GM18951 (cell line): ENCODE results near the gene APPL1.
A peak's percentile ranks its signal among the peaks of the same experiment; 100 is the strongest.

ENCODE experiments used
- POLR2A ChIP-seq: IDR thresholded peaks from 4 replicates; pipeline ENCODE4 v1.6.1; 2011; ENCODE audit warnings: mild to moderate bottlenecking; ENCODE audit not compliant: insufficient read length, insufficient read depth; ENCODE audit errors: extremely low read depth
- in situ Hi-C: fragments of 300-500 bp; cut with MboI; formaldehyde crosslinking; loops from one replicate; pipeline ENCODE4 v1.12.0; 2022; ENCODE audit warnings: low sequenced_read_pairs, mixed read lengths, inconsistent platforms; ENCODE audit not compliant: unreplicated experiment

Gene APPL1

GRCh38 chr3:57227204-57227929 is at the start of gene APPL1:
Gene APPL1 (plus strand): TSS chr3:57227729. CDS start chr3:57227884, 155 bp downstream.
- in situ Hi-C loops = no loop called here
- TF ChIP-seq POLR2A = peak; percentile 92

DNA sequence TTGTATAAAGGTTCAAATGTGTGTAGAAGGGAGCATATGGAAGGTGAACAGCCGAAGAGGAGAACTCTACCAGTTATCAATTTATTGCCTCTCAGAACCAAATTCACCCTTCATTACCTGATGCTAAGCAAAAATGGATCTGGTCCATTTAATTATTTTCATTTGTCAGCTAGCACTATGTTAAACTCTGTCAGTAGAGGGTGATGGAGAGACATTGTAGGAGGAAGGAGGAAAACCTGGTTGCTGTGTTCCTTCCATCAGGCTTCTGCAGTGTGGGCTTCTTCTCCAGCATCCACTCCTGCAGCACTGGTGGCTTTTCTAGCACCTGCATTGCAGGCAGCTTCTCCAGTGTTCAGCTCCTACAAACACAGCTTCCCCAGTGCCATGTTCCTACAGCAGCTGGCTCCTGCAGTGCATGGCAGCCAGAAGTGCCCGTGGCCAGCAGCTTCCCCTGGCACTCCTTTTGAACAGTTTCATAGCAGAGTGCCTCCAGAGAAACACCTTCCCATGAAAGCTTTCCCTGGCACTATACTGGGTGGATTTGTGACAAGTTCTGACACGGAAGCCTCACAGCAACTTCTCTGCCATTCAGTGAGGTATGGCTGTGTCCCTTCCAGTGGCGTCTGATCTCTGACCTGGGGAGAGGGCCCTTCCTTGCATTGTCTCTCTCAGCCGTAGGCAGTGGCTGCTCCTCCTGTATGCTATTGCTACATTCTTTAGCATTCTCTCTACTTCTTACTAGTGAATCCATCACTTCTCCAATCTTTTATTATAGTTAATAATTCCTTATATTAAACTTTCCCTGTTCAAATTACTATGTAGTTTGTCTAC is 47.7 kb upstream of the APPL1 start:
- TF ChIP-seq POLR2A = no peak
- in situ Hi-C loops = no loop called here

- in situ Hi-C loops = no loop called here
- no peak for TF ChIP-seq POLR2A
Measured at GRCh38 chr3:57184526-57184925, 43.0 kb upstream of the APPL1 start.

- in situ Hi-C loops = no loop called here
- TF ChIP-seq POLR2A = no peak
Measured at GRCh38 chr3:57192028-57192427, 35.5 kb upstream of the APPL1 start.

DNA sequence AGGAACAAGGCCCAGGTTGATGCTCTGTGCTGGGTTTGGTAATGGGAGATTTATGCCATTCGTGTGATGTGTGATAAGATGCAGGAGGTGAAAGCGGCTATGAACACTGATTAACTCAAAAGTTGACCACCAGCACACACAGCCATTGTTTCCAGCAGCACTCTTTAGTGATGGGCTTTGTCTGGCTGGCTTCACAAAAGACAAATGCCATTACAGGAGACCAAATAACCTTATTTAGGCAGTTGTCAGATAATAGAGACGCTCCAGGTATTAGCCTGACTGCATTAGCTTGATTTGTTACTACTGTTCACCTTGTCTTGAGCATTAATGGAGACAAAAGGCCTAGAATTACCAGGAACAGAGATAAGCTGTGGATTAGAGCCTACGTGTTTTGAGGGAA is 32.9 kb upstream of the APPL1 start:
- TF ChIP-seq POLR2A = no peak
- in situ Hi-C loops = no loop called here

- no peak for TF ChIP-seq POLR2A
- in situ Hi-C loops = no loop called here
Measured at GRCh38 chr3:57199895-57200297, 27.6 kb upstream of the APPL1 start, which contains the start of gene HESX1. Gene HESX1 (minus strand): TSS chr3:57199978. CDS start chr3:57199918, 60 bp downstream.

DNA sequence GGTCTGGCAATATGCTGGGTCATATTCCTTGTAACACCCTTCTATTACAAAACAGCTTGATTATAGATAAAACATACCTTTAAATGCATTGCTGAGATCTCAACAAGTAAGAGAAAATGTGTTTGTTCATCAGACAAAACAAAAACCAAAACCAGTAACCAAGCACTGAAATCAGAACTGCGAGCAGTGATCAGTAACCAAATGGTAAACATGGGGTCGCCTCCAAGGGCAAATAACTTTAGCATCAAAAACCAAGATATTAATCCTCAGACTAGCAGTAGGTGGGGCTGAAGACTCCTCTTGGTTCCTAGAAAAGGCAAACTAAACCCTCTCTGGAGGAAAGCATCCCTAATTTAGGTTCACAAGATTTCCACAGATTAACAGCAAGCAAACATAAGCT is 21.1 kb upstream of the APPL1 start:
- in situ Hi-C loops = no loop called here

DNA sequence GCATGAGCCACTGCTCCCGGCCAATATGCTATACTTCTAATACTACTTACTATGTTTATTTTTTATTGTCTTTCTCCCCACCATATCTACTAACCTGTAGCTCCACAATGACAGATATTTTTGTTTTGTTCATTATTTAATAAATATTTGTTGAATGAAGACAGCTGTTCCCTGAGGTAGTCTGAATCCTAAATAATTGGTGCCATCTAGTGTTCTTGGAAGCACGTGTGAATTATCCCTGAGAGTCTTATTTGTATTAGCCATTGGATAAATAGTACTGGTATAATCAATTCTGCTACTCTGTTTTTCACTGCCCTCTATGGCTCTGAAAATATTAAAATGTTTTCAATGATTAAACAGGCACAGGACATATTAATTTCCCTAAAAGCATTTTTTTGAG is 5.6 kb upstream of the APPL1 start:
- no peak for TF ChIP-seq POLR2A
- in situ Hi-C loops = no loop called here

More for the DNA sequence above, 21.1 kb upstream of the APPL1 start:
- TF ChIP-seq POLR2A = no peak

- TF ChIP-seq POLR2A = no peak
- in situ Hi-C loops = no loop called here
Measured at GRCh38 chr3:57224856-57225255, 2.7 kb upstream of the APPL1 start.

- in situ Hi-C loops = no loop called here
- TF ChIP-seq POLR2A = no peak
Measured at GRCh38 chr3:57226176-57226575, 1.4 kb upstream of the APPL1 start.

DNA sequence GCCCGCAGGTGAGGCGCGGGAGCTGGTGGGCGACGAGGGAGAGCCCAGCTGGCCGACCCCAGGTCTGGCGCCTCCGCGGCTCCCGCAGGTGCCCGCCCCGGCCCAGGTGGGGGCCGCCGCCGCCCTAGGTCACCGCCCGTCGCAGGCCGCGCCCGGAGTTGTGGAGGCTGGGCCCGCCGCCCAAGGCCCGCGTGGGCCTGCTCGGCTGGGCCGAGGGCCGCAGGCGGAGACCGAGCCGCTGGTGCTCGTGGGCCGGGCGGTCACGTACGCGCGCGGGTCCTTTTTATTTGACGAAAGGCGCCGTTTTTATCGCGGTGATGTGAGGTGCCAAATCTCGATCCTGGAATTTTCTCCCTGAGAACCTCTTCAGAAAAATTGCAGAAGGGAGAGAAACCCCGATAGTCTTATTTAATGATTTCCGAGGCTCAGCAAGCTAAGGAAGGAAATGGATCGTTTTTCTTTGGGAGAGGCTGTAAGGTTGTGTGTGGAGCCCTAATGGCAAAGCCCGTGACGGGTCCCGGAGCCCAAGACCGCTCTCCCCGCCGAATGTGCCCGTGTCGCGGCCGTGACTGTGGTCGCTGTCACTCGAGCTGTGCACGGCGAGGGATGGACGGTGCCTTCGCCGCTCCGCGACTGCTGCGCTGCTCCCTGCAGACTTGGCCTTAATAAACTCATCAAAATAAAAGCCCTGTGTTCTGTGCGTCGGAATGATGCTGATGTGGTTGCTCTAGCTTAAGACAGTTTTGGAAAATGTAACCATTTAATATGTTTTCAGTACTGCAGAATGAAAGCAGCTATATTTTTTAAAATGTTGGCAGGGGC is 612 bp downstream of the APPL1 start:
- in situ Hi-C loops = no loop called here
- no peak for TF ChIP-seq POLR2A

GRCh38 chr3:57230006-57230405 is 2.5 kb downstream of the APPL1 start:
- TF ChIP-seq POLR2A = no peak
- in situ Hi-C loops = no loop called here

DNA sequence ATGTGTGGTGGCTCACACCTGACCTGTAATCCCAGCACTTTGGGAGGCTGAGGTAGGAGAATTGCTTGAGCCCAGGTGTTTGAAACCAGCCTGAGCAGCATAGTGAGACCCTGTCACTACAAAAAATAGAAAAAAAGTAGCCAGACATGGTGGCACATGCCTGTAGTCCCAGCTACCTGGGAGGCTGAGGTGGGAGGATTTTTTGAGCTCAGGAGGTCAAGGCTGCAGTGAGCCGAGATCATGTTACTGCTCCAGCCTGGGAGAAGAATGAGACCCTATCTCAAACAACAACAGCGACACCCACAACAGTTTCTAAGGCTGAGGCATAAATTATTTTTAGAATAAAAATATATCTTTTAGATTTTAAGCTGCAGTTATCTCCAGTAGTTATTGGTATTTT is 6.3 kb downstream of the APPL1 start:
- TF ChIP-seq POLR2A = no peak
- in situ Hi-C loops = no loop called here
